Mesendoderm (in vitro differentiated cells): ENCODE measurements around the gene PPA2.

Experiments used
- DNase-seq: peaks from one replicate; pipeline ENCODE4 v3.0.0; 2013
- H2AK5ac ChIP-seq: 2 replicates; pipeline ENCODE4 v1.6.1; 2013; ENCODE audit warnings: low read length, inconsistent platforms
- H2BK120ac ChIP-seq: 2 replicates; pipeline ENCODE4 v1.6.1; 2013; ENCODE audit warnings: low read depth, mild to moderate bottlenecking, low read length, moderate library complexity, mixed read lengths
- H2BK15ac ChIP-seq: replicated peaks from 2 replicates; pipeline ENCODE4 v1.6.1; 2013; ENCODE audit warnings: low read depth, mild to moderate bottlenecking, moderate library complexity
- H2BK5ac ChIP-seq: 2 replicates; pipeline ENCODE4 v1.6.1; 2013; ENCODE audit warnings: low read length, inconsistent platforms
- H3K18ac ChIP-seq: 2 replicates; pipeline ENCODE4 v1.6.1; 2013; ENCODE audit warnings: mild to moderate bottlenecking, low read length, mixed read lengths
- H3K23ac ChIP-seq: one replicate; pipeline ENCODE4 v1.6.1; 2013; ENCODE audit warnings: low read length
- H3K27ac ChIP-seq: 2 replicates; pipeline ENCODE4 v1.5.1; 2013; ENCODE audit warnings: low read depth, mild to moderate bottlenecking, inconsistent platforms, low read length, moderate library complexity
- H3K27me3 ChIP-seq: 2 replicates; pipeline ENCODE4 v1.6.1; 2013; ENCODE audit warnings: low read length, control low read depth, mild to moderate bottlenecking, inconsistent platforms; ENCODE audit not compliant: insufficient read depth, poor library complexity
- H3K36me3 ChIP-seq: 2 replicates; pipeline ENCODE4 v1.6.1; 2013; ENCODE audit warnings: low read length, inconsistent platforms; ENCODE audit not compliant: control insufficient read depth, insufficient read depth
- H3K4ac ChIP-seq: one replicate; pipeline ENCODE4 v1.6.1; 2013; ENCODE audit warnings: low read depth, mild to moderate bottlenecking, low read length, moderate library complexity
- H3K4me1 ChIP-seq: 2 replicates; pipeline ENCODE4 v1.6.1; 2013; ENCODE audit warnings: low read depth, low read length, inconsistent platforms; ENCODE audit not compliant: control insufficient read depth
- H3K4me2 ChIP-seq: 2 replicates; pipeline ENCODE4 v1.6.1; 2013; ENCODE audit warnings: low read length
- H3K4me3 ChIP-seq: 2 replicates; pipeline ENCODE4 v1.5.1; 2013; ENCODE audit warnings: mild to moderate bottlenecking, low read length
- H3K56ac ChIP-seq: one replicate; pipeline ENCODE4 v1.6.1; 2013; ENCODE audit warnings: low read length
- H3K79me1 ChIP-seq: 2 replicates; pipeline ENCODE4 v1.6.1; 2013; ENCODE audit warnings: low read length, inconsistent platforms
- H3K79me2 ChIP-seq: 2 replicates; pipeline ENCODE4 v1.6.1; 2013; ENCODE audit warnings: mild to moderate bottlenecking, low read length; ENCODE audit not compliant: control insufficient read depth, insufficient read depth
- H3K9ac ChIP-seq: 2 replicates; pipeline ENCODE4 v1.6.1; 2013; ENCODE audit warnings: low read length, inconsistent platforms
- H4K5ac ChIP-seq: one replicate; pipeline ENCODE4 v1.6.1; 2013; ENCODE audit warnings: low read length
- H4K8ac ChIP-seq: one replicate; pipeline ENCODE4 v1.6.1; 2013; ENCODE audit warnings: low read depth, mild to moderate bottlenecking, control low read depth, low read length, moderate library complexity
- WGBS: extraction: QIAGEN DNeasy Blood & Tissue Kit; methylation state at CpG from one replicate; pipeline ENCODE4 v1.1.7; 2013; ENCODE audit warnings: low lambda C conversion rate, missing lambda C conversion rate; ENCODE audit not compliant: insufficient coverage; ENCODE audit errors: extremely low coverage; 5-methylcytosine and 5-hydroxymethylcytosine counted together

PPA2 gene

DNA sequence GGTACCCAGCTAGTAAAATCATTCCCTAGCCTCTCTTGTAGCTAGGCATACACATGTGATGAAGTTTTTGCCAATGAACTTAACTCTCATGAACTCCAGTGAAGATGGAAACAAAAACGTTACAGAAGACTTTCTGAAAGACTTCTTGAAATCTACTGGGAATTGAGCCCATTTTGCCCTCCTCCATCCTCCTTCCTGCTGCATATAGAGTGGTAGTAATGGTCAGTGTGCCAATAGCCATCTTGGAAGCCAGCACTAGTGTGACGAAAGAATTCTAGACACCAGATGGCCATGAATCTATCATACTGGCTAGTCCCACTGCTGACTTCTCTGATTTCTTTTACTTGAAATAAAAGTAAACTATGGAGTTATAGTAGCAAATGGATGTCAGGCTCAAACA, 30.9 kb upstream of the PPA2 start:
- no peak overlapping the region for H3K18ac ChIP-seq
- H2AK5ac ChIP-seq: no peak overlapping the region
- no peak overlapping the region for H3K23ac ChIP-seq
- H3K79me2 ChIP-seq: no peaks in the 10 kb centered on the region
- no peak overlapping the region for H3K4me2 ChIP-seq
- no peaks in the 10 kb centered on the region for H3K79me1 ChIP-seq
- no peaks in the 10 kb centered on the region for H3K4me1 ChIP-seq
- H4K8ac ChIP-seq: no peak overlapping the region
- H3K27me3 ChIP-seq: no peaks in the 10 kb centered on the region
- H2BK120ac ChIP-seq: no peak overlapping the region
- no peak overlapping the region for H3K27ac ChIP-seq
- H2BK15ac ChIP-seq: no peak overlapping the region
- WGBS: no CpG with 5 or more reads among the region's 2 CpGs
- H3K56ac ChIP-seq: no peak overlapping the region
- H3K9ac ChIP-seq: no peak overlapping the region
- no peak for DNase-seq
- H3K4ac ChIP-seq: no peak overlapping the region
- H4K5ac ChIP-seq: no peak overlapping the region
- H3K36me3 ChIP-seq: no peaks in the 10 kb centered on the region
- no peak overlapping the region for H2BK5ac ChIP-seq
- no peak overlapping the region for H3K4me3 ChIP-seq

- H4K8ac ChIP-seq: no peak overlapping the region
- no peaks in the 10 kb centered on the region for H3K4me1 ChIP-seq
- no peak overlapping the region for H3K23ac ChIP-seq
- H3K27me3 ChIP-seq: no peaks in the 10 kb centered on the region
- H2BK120ac ChIP-seq: no peak overlapping the region
- no peak overlapping the region for H3K9ac ChIP-seq
- no peak overlapping the region for H3K56ac ChIP-seq
- H3K18ac ChIP-seq: no peak overlapping the region
- no peak overlapping the region for H3K4me3 ChIP-seq
- H3K4me2 ChIP-seq: no peak overlapping the region
- DNase-seq: no peak
- no peak overlapping the region for H2BK15ac ChIP-seq
- no peaks in the 10 kb centered on the region for H3K36me3 ChIP-seq
- no peak overlapping the region for H2BK5ac ChIP-seq
- no peak overlapping the region for H3K27ac ChIP-seq
- no peak overlapping the region for H2AK5ac ChIP-seq
- no peak overlapping the region for H4K5ac ChIP-seq
- H3K79me2 ChIP-seq: no peaks in the 10 kb centered on the region
- WGBS: no CpG with 5 or more reads among the region's 2 CpGs
- H3K79me1 ChIP-seq: no peaks in the 10 kb centered on the region
- H3K4ac ChIP-seq: no peak overlapping the region
Measured at GRCh38 chr4:105503484-105503883, 29.6 kb upstream of the PPA2 start.

DNA sequence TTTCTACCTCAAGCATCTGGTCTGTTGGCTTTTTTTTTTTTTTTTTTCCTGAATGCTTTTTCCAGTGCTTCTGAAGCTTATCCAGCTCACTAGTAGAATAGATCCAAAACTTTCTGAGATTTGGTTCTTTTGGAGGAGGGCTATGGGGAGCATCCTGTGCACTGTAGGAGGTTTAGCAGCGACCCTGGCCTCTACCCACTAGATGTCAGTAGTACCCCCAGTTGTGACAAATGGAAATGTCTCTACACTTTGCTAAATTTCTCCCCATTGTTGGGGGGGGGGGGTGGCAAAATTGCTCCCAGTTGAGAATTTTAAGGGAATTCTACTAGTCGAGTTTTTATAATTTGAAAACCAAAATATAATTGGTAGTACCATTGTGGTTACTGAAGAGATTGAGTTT, 23.0 kb upstream of the PPA2 start:
- no peak overlapping the region for H2AK5ac ChIP-seq
- H3K56ac ChIP-seq: no peak overlapping the region
- no peak overlapping the region for H2BK120ac ChIP-seq
- H3K79me1 ChIP-seq: no peaks in the 10 kb centered on the region
- H3K23ac ChIP-seq: no peak overlapping the region
- peak; percentile 18 for DNase-seq
- no peaks in the 10 kb centered on the region for H3K36me3 ChIP-seq
- H3K4ac ChIP-seq: no peak overlapping the region
- WGBS: no CpG with 5 or more reads among the region's 2 CpGs
- no peak overlapping the region for H2BK5ac ChIP-seq
- no peak overlapping the region for H3K18ac ChIP-seq
- H2BK15ac ChIP-seq: no peak overlapping the region
- H4K8ac ChIP-seq: no peak overlapping the region
- H3K4me1 ChIP-seq: no peaks in the 10 kb centered on the region
- no peaks in the 10 kb centered on the region for H3K79me2 ChIP-seq
- no peaks in the 10 kb centered on the region for H3K27me3 ChIP-seq
- H3K4me3 ChIP-seq: no peak overlapping the region
- no peak overlapping the region for H3K27ac ChIP-seq
- no peak overlapping the region for H3K9ac ChIP-seq
- no peak overlapping the region for H4K5ac ChIP-seq
- H3K4me2 ChIP-seq: no peak overlapping the region

DNA sequence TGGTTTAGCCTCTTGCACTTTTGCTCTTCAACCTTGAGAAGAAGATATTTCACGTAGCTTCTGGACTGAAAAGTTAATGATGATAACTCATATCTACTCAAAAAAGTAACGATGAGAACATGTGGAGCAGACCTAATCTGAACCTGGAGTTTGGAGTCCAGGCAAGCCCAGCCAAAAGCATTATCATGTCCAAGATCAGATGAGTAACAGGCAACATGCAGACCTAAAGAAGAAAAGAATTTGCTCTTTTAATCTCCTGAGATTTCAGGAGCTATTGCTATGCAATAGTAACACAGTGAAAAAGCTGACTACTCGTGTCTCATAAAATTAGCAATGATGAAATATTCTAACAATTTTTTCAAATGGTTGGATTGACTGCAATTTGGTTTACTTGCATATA, 21.8 kb upstream of the PPA2 start:
- Histone ChIP-seq H3K4ac (no peak overlapping the region), H3K56ac (no peak overlapping the region), H2BK15ac (no peak overlapping the region), H3K4me3 (no peak overlapping the region), H4K8ac (no peak overlapping the region), H3K18ac (no peak overlapping the region), H3K79me2 (no peaks in the 10 kb centered on the region), H3K36me3 (no peaks in the 10 kb centered on the region), H3K27me3 (no peaks in the 10 kb centered on the region), H2BK5ac (no peak overlapping the region), H2BK120ac (no peak overlapping the region), H3K4me1 (no peaks in the 10 kb centered on the region), H3K9ac (no peak overlapping the region), H3K4me2 (no peak overlapping the region), H3K79me1 (no peaks in the 10 kb centered on the region), H2AK5ac (no peak overlapping the region), H3K23ac (no peak overlapping the region), H3K27ac (no peak overlapping the region), H4K5ac (no peak overlapping the region)
- no peak for DNase-seq
- WGBS: no CpG with 5 or more reads among the region's 3 CpGs

- no peak overlapping the region for H3K27ac ChIP-seq
- no peak for DNase-seq
- no peaks in the 10 kb centered on the region for H3K79me1 ChIP-seq
- H3K79me2 ChIP-seq: no peaks in the 10 kb centered on the region
- no peaks in the 10 kb centered on the region for H3K27me3 ChIP-seq
- no peak overlapping the region for H3K4me3 ChIP-seq
- H2BK15ac ChIP-seq: no peak overlapping the region
- no peak overlapping the region for H3K23ac ChIP-seq
- no peak overlapping the region for H4K8ac ChIP-seq
- H3K56ac ChIP-seq: no peak overlapping the region
- H3K4me2 ChIP-seq: no peak overlapping the region
- H3K4me1 ChIP-seq: no peaks in the 10 kb centered on the region
- no peak overlapping the region for H2BK120ac ChIP-seq
- H3K18ac ChIP-seq: no peak overlapping the region
- no peak overlapping the region for H3K9ac ChIP-seq
- H2BK5ac ChIP-seq: no peak overlapping the region
- no peak overlapping the region for H2AK5ac ChIP-seq
- WGBS: no CpG with 5 or more reads among the region's 1 CpG
- H3K36me3 ChIP-seq: no peaks in the 10 kb centered on the region
- H4K5ac ChIP-seq: no peak overlapping the region
- no peak overlapping the region for H3K4ac ChIP-seq
Measured at GRCh38 chr4:105490523-105490922, 16.7 kb upstream of the PPA2 start.

DNA sequence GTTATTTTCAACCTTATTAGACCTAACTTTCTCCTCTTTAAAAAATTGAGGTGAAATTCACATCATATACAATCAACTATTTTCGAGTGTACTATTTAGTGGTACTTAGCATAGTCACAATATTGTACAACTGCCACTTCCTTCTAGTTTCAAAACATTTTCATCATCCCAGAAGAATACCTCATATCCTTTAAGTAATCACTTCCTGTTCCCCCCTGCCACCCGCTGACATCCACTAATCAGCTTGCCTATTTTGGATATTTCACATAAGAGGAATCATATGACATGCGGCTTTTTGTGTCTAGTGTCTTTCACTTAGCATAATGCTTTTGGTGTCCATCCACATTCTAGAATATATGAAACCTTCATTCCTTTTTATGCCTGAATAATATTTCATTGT, 10.0 kb upstream of the PPA2 start:
- H3K9ac ChIP-seq: no peak overlapping the region
- H4K5ac ChIP-seq: no peak overlapping the region
- no CpG with 5 or more reads among the region's 3 CpGs for WGBS
- H3K79me1 ChIP-seq: no peaks in the 10 kb centered on the region
- H3K4ac ChIP-seq: no peak overlapping the region
- H3K18ac ChIP-seq: no peak overlapping the region
- H2BK5ac ChIP-seq: no peak overlapping the region
- H2AK5ac ChIP-seq: no peak overlapping the region
- no peaks in the 10 kb centered on the region for H3K36me3 ChIP-seq
- no peak overlapping the region for H3K23ac ChIP-seq
- no peak overlapping the region for H4K8ac ChIP-seq
- H3K4me1 ChIP-seq: no peaks in the 10 kb centered on the region
- H3K56ac ChIP-seq: no peak overlapping the region
- H2BK120ac ChIP-seq: no peak overlapping the region
- H3K27me3 ChIP-seq: no peaks in the 10 kb centered on the region
- H3K4me3 ChIP-seq: no peak overlapping the region
- H2BK15ac ChIP-seq: no peak overlapping the region
- no peak for DNase-seq
- H3K27ac ChIP-seq: no peak overlapping the region
- no peaks in the 10 kb centered on the region for H3K79me2 ChIP-seq
- H3K4me2 ChIP-seq: no peak overlapping the region
